HPDE6-E6E7 (cell line): ENCODE measurements around the gene GARIN5B.
"Not testable (repeated sequence)": the region's sequence is repeated elsewhere in the genome, so short reads cannot be mapped to it uniquely, and the experiment has no call there.

Source experiments
- DNase-seq: peaks from one replicate; pipeline ENCODE4 v3.0.0; 2011; ENCODE audit warnings: missing footprints; ENCODE audit errors: extremely low spot score

The GARIN5B gene

GRCh38 chr19:55362990-55363716, at the start of gene GARIN5B:
Gene GARIN5B (minus strand): TSS chr19:55363260. CDS start chr19:55363066, 194 bp downstream.
- no peak for DNase-seq

- no peak for DNase-seq
These were observed 47.1 kb upstream of the GARIN5B start for GRCh38 chr19:55410168-55410567.

GRCh38 chr19:55409179-55409578, 46.1 kb upstream of the GARIN5B start:
- DNase-seq: not testable (repeated sequence)

- no peak for DNase-seq
These were observed 45.4 kb upstream of the GARIN5B start for GRCh38 chr19:55408533-55408872.

- peak; percentile 100 for DNase-seq
These were observed 44.9 kb upstream of the GARIN5B start for GRCh38 chr19:55407800-55408532.

DNA sequence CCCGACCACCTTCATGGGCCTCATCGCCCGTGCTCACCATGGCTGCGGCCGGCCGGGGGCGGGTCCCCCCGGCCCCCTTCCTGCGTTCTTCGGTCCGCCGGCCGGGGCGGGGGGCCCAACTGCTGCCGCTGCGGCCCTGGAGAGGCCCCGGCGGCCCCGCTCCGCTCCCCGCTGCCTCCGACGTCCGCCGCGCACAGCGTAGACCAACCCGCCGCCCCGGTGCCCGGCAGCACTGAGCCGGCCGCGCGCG, 44.4 kb upstream of the GARIN5B start, which contains the start of gene UBE2S:
UBE2S (minus strand) TSS at position 239 of the 250 bp plus-strand sequence; CDS start at position 40, 199 bp downstream.
- DNase-seq: not testable (repeated sequence)

GRCh38 chr19:55406826-55407549, 43.9 kb upstream of the GARIN5B start:
- DNase-seq: peak; percentile 25

- no peak for DNase-seq
These were observed 43.2 kb upstream of the GARIN5B start for GRCh38 chr19:55406091-55406825.

DNA sequence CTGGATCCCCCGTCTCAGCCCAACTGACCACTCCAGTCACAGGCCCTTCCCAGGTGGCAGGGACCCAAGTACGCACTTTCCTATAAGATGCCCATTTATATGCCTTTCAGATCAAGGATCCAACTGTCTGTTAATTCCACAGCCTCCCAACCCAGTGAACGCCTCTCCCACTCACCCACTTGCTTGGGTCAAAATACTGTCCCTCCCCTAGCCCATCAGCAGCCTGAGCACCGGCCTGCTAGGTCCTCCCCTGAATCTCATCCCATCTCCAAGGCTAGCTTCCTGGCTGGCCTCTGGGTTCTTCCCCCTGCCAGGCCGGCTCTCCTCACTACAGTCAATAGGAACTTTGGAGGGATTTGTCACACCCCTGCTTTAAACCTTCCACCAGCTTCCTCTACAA, 42.6 kb upstream of the GARIN5B start:
- DNase-seq: no peak

GRCh38 chr19:55402509-55402908, 39.4 kb upstream of the GARIN5B start:
- DNase-seq: no peak

- not testable (repeated sequence) for DNase-seq
These were observed 38.3 kb upstream of the GARIN5B start for GRCh38 chr19:55401390-55401789.

DNA sequence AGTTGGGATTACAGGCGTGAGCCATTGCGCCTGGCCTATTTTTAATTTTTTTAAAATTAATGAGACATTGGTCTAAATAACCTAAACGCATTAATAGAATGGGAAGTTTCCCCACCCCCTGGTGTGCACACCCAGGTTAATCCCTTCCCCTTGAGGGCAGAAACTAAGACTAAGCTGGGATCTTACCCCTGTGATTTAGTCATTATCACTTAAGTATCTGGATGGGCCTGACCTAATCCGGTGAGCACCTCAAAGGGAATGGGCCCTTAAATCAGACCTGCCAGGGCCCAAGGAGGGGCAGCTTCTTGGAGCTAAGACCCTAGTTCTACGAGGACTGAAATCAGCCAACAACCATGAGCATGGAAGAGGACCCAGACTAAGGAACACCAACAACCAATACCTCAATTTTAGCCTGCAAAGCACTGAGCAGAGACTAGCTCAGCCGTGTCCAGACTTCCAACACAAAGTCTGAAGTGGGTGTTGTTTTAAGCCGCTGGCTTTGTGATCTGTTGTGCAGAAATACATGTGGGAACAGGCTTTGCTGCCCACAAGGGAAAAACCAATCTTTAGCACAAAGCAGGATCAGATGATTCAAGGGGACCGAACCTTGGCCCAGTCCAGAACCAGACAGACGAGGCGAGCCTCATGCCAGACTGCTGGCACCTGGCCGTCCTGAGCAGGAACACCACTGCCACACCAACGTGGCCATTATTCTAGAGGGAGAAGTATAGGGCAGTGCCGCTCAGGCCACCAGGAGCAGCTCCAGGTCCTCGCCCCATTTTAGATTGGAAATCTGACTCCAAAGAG, 37.4 kb upstream of the GARIN5B start:
- DNase-seq: no peak

DNA sequence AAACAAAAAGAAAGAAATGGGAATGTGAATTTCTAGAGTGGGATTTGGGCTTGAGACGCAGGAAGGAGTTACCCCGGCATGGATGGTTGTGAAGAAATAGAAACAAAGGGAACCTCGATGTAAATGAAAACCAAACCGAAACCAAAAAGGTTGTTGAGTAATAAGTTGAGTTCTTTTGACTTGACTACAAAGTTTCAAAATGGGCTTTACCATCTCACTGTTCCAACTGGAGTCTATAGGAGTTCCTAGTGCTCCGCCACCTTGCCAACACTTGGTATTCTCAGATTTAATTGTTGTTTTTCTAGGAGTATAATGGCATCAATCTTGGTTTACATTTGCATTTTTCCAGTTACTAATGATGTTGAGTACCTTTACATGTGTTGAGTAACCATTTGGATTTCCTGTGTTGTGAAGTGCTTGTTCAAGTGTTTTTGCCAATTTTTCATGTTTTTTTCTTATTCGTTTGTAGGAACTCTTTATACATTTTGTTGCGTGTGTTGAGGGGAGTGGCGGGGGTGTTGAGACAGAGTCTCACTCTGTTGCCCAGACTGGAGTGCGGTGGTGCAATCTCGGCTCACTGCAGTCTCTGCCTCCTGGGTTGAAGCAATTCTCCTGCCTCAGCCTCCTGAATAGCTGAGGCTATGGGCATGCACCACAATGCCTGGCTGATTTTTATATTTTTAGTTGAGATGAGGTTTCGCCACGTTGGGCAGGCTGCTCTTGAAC, 35.3 kb upstream of the GARIN5B start:
- DNase-seq: no peak

DNA sequence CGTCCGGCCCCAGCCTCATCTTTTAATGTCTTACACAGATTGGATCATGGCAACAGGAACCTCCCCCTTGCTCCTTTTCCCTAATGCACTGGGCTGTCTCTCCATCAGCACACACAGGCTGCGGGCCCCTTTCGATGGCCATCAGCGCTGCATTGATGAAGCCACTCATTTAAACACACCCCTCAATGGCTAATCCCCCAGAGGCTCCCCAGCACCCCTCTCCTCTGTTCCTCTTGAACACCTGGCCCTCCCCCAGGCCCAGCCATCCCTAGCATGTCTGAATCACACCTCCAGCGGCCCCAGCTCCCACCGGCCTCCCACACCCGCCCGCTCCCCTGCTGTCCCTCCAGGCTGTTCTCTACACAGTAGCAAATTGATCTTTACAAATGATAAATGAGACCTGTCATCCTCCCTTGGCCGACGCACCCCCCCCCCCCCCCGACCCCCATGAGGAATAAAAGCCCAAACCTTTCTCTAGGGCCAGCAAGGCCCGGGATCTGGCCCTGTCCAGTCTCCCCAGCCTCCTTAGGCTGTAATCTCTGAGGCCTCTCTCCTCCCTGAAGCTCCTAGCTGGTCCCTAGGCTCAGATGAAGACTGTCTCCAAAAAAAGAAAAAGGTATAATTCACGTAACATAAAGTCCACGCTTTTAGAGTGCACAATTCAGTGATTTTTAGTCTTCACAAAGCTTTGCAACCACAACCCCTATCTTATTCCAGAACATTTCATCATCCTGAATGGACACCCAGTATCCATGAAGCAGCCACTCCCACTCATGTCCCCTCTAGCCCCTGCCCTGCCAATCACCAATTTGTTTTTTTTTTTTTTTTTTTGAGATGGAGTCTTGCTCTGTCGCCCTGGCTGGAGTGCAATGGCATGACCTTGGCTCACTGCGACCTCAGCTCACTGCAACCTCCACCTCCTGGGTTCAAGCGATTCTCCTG, 30.0 kb upstream of the GARIN5B start:
- DNase-seq: no peak

- DNase-seq: no peak
These were observed 28.9 kb upstream of the GARIN5B start for GRCh38 chr19:55391702-55392615.

DNA sequence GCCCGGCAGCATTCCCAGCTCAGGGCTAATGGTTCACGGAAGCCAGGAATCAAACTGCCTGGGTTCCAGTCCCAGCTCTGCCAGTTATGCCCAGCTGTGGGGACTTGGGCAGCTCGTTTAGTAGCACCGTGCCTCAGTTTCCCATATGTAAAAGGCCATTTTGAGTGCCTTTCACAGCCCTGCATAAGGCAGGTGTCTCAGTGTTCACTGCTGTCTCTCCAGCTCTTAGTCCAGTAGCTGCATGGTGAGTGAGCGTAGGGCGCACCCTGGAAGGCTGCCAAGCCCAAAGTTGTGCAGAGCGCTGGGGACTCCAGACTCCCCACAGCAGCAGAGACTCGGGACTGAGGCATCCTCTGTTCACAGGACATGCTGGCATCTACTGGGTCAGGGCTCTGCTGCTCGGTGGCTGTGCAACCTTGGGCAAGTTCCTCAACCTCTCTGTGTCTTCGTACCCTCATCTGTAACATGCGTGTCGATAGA, 28.2 kb upstream of the GARIN5B start:
- DNase-seq: no peak

- DNase-seq: no peak
These were observed 27.4 kb upstream of the GARIN5B start for GRCh38 chr19:55390461-55390880.
